Loucy (cell line): ENCODE data around the gene VCL.

Source experiments
- H2AFZ ChIP-seq: fragments of 200-600 bp; sonication (generic); 2 replicates; pipeline ENCODE4 v1.6.0; 2016; ENCODE audit warnings: antibody characterized with exemption, mild to moderate bottlenecking, low read length, moderate library complexity
- H3F3A ChIP-seq: fragments of 200-600 bp; 2 replicates; pipeline ENCODE4 v1.6.0; 2016; ENCODE audit warnings: antibody characterized with exemption, low read depth, mild to moderate bottlenecking
- H3K27me3 ChIP-seq: fragments of 200-600 bp; sonication (generic); 2 replicates; pipeline ENCODE4 v1.6.1; 2014; ENCODE audit warnings: low read length, mild to moderate bottlenecking; ENCODE audit not compliant: insufficient read depth, poor library complexity, severe bottlenecking
- H3K36me3 ChIP-seq: fragments of 200-600 bp; sonication (generic); 2 replicates; pipeline ENCODE4 v1.6.1; 2016; ENCODE audit warnings: low read length; ENCODE audit not compliant: insufficient read depth
- H3K4me1 ChIP-seq: fragments of 200-600 bp; sonication (generic); 2 replicates; pipeline ENCODE4 v1.5.1; 2014; ENCODE audit warnings: low read length, mild to moderate bottlenecking; ENCODE audit not compliant: insufficient read depth, poor library complexity, severe bottlenecking
- H3K4me2 ChIP-seq: fragments of 200-600 bp; sonication (generic); 2 replicates; pipeline ENCODE4 v1.6.0; 2014; ENCODE audit warnings: antibody characterized with exemption, low read length, low read depth, mild to moderate bottlenecking; ENCODE audit not compliant: poor library complexity, severe bottlenecking
- H3K4me3 ChIP-seq: fragments of 200-600 bp; sonication (generic); 2 replicates; pipeline ENCODE4 v1.5.1; 2014; ENCODE audit warnings: low read length, mild to moderate bottlenecking, mixed read lengths; ENCODE audit not compliant: poor library complexity, severe bottlenecking
- H3K79me2 ChIP-seq: fragments of 200-600 bp; sonication (generic); 2 replicates; pipeline ENCODE4 v1.6.1; 2014; ENCODE audit warnings: low read length; ENCODE audit not compliant: insufficient read depth
- H3K9ac ChIP-seq: fragments of 200-600 bp; sonication (generic); 2 replicates; pipeline ENCODE4 v1.6.0; 2014; ENCODE audit warnings: mild to moderate bottlenecking, low read depth, low read length, moderate library complexity; ENCODE audit not compliant: poor library complexity, severe bottlenecking
- H3K9me2 ChIP-seq: fragments of 200-600 bp; sonication (generic); replicated peaks from 2 replicates; pipeline ENCODE4 v1.6.1; 2016; ENCODE audit warnings: low read depth, low read length, mixed read lengths
- H3K9me3 ChIP-seq: fragments of 200-600 bp; sonication (generic); 2 replicates; pipeline ENCODE4 v1.6.1; 2014; ENCODE audit warnings: mild to moderate bottlenecking, antibody characterized with exemption, low read length, low read depth; ENCODE audit not compliant: insufficient read depth
- H4K20me1 ChIP-seq: fragments of 200-600 bp; sonication (generic); 2 replicates; pipeline ENCODE4 v1.6.0; 2014; ENCODE audit warnings: antibody characterized with exemption, low read length, mild to moderate bottlenecking; ENCODE audit not compliant: insufficient read depth, poor library complexity, severe bottlenecking
- CTCF ChIP-seq: fragments of 200-600 bp; sonication (generic); conservative IDR thresholded peaks from 2 replicates; pipeline ENCODE4 v1.5.1; 2014; ENCODE audit warnings: mild to moderate bottlenecking, antibody characterized with exemption, low read length
- EZH2phosphoT487 ChIP-seq: fragments of 200-600 bp; IDR thresholded peaks from 2 replicates; pipeline ENCODE4 v1.6.1; 2018; ENCODE audit warnings: antibody characterized with exemption, mild to moderate bottlenecking, moderate library complexity, borderline replicate concordance

VCL gene

GRCh38 chr10:73953665-73954064, 44.3 kb upstream of the VCL start:
- H3K9me3 ChIP-seq: no peaks in the 10 kb centered on the region
- no peak overlapping the region for H3K4me2 ChIP-seq
- peaks cover 19% of the 10 kb centered on the region for H3K4me1 ChIP-seq
- no peak overlapping the region for H3K4me3 ChIP-seq
- H3K9ac ChIP-seq: no peak overlapping the region
- H3F3A ChIP-seq: peaks cover 6% of the 10 kb centered on the region
- no peaks in the 10 kb centered on the region for H3K36me3 ChIP-seq
- H2AFZ ChIP-seq: no peak overlapping the region
- H3K27me3 ChIP-seq: no peaks in the 10 kb centered on the region
- H3K9me2 ChIP-seq: no peaks in the 10 kb centered on the region
- no peaks in the 10 kb centered on the region for H3K79me2 ChIP-seq
- H4K20me1 ChIP-seq: no peaks in the 10 kb centered on the region
- no peak for TF ChIP-seq CTCF
- TF ChIP-seq EZH2phosphoT487: no peak

GRCh38 chr10:73954737-73955136, 43.2 kb upstream of the VCL start:
- no peaks in the 10 kb centered on the region for H3K9me3 ChIP-seq
- no peak overlapping the region for H3K4me2 ChIP-seq
- TF ChIP-seq EZH2phosphoT487 (no peak), CTCF (no peak)
- no peak overlapping the region for H3K9ac ChIP-seq
- H3K79me2 ChIP-seq: no peaks in the 10 kb centered on the region
- no peaks in the 10 kb centered on the region for H3K27me3 ChIP-seq
- H4K20me1 ChIP-seq: no peaks in the 10 kb centered on the region
- no peaks in the 10 kb centered on the region for H3K36me3 ChIP-seq
- H3K4me3 ChIP-seq: no peak overlapping the region
- H2AFZ ChIP-seq: no peak overlapping the region
- peaks cover 19% of the 10 kb centered on the region for H3K4me1 ChIP-seq
- no peaks in the 10 kb centered on the region for H3K9me2 ChIP-seq
- H3F3A ChIP-seq: peaks cover 6% of the 10 kb centered on the region

- Histone ChIP-seq H3K9ac (peak overlapping the region; percentile 31), H3K9me2 (no peaks in the 10 kb centered on the region), H3K4me1 (peaks cover 19% of the 10 kb centered on the region), H3K36me3 (no peaks in the 10 kb centered on the region), H3F3A (peaks cover 6% of the 10 kb centered on the region), H3K4me3 (no peak overlapping the region), H3K79me2 (no peaks in the 10 kb centered on the region), H3K4me2 (peak overlapping the region; percentile 85), H3K9me3 (no peaks in the 10 kb centered on the region), H2AFZ (no peak overlapping the region), H4K20me1 (no peaks in the 10 kb centered on the region), H3K27me3 (no peaks in the 10 kb centered on the region)
- no peak for TF ChIP-seq EZH2phosphoT487
- no peak for TF ChIP-seq CTCF
These were observed 42.2 kb upstream of the VCL start for GRCh38 chr10:73955719-73956118.
